Measurements from ENCODE around the gene OLFML1.
A peak's percentile ranks its signal among the peaks of the same experiment; 100 is the strongest.

OLFML1 gene

DNA sequence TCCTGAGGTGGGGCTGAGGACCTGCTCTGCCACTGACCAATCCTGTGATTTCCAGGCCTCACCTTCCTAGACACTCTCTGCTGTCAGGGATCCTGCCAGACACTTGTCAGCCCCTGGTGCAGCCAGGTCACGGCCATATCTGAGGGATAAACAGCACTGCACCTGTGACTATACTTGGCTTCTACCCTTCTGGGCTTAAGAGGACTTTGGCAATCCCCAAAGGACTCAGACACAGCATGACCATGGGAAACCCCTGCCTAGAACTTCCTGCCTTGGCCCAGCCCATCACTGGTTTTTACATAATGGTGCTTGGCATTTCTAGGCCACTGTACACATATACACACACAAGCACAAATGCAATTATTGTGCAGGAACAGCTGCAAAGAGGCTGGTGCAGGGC is 11.6 kb upstream of the OLFML1 start:
- no peak for DNase-seq (ENCODE audit: low spot score)

DNA sequence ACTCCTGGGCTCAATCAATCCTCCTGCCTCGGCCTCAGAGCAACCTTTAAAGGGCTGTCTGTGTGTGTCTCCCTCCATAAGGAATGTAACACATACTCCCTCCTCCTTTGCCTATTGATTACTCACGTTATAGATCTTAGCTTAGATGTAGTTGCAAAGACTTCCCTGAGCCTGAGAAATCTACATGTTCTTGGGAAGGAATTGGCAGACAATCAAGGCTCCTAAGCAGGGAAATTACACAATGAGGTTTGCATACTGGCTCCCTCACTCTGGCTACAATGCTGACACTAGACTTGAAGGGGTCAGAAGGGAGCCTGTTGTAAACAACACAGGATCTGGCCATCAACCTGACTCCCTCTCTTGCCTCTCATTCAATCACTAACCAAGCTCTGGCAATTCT is 5.2 kb upstream of the OLFML1 start:
- no peak for DNase-seq (ENCODE audit: low spot score)
- TF ChIP-seq, protein P1, sequence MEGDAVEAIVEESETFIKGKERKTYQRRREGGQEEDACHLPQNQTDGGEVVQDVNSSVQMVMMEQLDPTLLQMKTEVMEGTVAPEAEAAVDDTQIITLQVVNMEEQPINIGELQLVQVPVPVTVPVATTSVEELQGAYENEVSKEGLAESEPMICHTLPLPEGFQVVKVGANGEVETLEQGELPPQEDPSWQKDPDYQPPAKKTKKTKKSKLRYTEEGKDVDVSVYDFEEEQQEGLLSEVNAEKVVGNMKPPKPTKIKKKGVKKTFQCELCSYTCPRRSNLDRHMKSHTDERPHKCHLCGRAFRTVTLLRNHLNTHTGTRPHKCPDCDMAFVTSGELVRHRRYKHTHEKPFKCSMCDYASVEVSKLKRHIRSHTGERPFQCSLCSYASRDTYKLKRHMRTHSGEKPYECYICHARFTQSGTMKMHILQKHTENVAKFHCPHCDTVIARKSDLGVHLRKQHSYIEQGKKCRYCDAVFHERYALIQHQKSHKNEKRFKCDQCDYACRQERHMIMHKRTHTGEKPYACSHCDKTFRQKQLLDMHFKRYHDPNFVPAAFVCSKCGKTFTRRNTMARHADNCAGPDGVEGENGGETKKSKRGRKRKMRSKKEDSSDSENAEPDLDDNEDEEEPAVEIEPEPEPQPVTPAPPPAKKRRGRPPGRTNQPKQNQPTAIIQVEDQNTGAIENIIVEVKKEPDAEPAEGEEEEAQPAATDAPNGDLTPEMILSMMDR (IDR thresholded peaks at IDR 0.05) = no peak
- Histone ChIP-seq H3K4me3 (no peak overlapping the region), H3K27ac (no peak overlapping the region)

More for the DNA sequence above, 11.6 kb upstream of the OLFML1 start:
- Histone ChIP-seq H3K4me3 (no peak overlapping the region), H3K27ac (no peak overlapping the region)
- TF ChIP-seq, protein P1 (IDR thresholded peaks at IDR 0.05) = no peak

DNA sequence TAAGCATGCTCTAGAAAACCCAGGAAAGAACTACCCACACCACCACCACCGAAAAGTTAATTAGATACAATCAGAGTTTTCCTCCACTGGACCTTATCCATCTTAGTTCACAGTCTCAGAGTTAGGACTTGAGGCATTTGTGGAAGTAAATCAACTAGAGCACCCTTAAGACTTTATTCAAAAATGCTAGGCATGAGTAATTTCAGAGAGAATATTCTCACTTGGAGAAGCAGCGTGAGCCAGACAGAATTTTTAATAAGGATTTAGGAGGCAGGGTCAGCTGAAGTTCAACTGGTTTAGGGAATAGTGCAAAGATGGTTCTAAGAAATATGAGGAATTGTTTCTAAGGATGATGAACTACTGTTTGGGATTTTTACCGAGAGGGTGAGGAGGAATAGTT is 1.2 kb upstream of the OLFML1 start:
- H3K4me3 ChIP-seq = no peak overlapping the region
- DNase-seq (ENCODE audit: low spot score) = no peak
- TF ChIP-seq, protein P1 (IDR thresholded peaks at IDR 0.05) = no peak
- no peak overlapping the region for H3K27ac ChIP-seq

DNA sequence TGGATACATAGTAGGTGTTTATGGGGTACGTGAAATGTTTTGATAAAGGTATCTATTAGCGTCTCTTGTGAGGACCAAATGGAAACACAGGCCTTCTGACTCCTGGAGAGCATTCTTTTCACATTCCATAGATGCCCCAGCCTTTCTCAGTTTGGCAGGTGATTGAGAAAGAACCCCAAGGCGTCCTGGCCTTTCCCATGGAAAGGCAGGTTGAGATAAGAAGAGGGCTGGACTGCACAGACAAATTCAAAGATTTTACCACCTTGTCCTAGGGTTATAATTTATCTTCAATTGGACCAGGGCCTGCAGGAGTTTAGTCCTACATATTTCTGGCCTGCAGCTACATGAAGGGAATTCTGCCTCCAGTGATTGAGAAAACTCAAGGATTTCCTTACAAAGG is 661 bp upstream of the OLFML1 start:
- Histone ChIP-seq H3K27ac (peak overlapping the region in 1 of 2 donors; percentile 74), H3K4me3 (no peak overlapping the region)
- no peak for DNase-seq (ENCODE audit: low spot score)
- TF ChIP-seq, protein P1 (IDR thresholded peaks at IDR 0.05) = no peak

DNA sequence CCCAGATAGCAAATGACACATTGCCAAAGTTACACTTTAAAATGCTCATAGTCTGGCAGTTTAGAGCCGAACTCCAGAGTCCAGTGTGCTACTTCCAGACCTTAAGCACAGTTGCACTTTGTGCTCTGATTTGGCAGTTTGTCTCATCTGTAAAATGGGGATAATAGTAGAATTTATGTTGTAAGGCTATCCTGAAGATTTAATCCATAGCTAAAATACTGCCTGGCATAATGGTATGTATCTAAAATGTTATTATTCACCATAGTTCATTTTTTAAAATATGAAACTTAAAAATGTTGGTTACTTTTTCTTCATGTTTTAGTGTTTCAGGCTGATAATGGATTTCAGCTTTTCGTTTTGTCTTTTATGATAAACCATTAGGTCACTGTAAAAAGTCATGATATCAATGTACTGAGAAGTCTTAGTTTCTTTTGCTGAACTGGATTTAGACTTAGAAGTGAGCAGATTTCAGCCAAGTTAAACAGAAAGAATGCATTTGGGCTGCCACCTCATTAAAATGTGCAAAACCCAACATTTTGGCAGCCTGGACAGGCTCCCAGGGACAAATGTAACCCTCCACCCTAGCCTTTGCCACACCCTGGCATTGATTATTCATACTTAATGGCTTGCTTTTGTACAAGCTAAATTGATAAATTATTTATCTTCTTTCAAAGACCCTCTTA is 933 bp downstream of the OLFML1 start:
- no peak for DNase-seq (ENCODE audit: low spot score)
- Histone ChIP-seq H3K4me3 (peak overlapping the region; percentile 68), H3K27ac (peak overlapping the region; percentile 52 to 74)
- TF ChIP-seq, protein P1 (IDR thresholded peaks at IDR 0.05) = no peak

DNA sequence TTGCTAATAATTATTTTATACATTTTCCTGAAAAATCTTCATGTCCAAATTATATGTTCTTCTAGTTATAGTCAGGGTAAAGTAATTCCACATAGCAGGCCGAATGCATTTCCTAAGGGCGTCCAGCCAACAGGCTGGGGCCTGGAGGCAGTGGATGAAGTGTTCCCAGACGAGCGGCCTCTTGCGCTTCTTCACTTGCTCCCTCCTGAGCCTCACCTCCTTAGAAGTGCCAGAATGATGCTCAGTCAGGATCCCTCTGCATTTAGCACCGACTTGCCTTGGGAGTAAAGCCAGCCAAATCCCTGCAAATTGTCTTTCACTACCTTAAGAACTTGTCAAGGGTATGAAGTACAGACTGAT is 1.5 kb downstream of the OLFML1 start:
- peak overlapping the region; percentile 68 for H3K4me3 ChIP-seq
- peak overlapping the region in 1 of 2 donors; percentile 12 for H3K27ac ChIP-seq
- TF ChIP-seq, protein P1 (IDR thresholded peaks at IDR 0.05) = no peak
- no peak for DNase-seq (ENCODE audit: low spot score)

DNA sequence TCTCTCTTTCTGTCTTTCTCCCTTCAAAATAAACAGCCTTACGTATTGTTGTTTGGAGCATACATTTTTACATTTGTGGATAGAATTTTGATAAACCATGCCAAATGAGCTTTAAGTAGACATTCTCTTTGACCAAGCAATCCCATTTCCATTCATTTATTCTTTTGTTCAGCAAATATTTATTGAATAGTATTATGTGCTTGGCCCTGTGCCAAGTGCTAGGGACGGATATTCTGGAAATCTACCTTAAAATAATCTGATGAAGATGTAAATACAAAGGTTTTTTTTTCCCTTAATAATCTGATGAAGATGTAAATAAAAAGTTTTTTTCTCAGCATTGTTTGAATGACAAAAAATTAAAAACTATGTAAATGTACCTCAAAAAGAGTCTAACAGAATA is 2.1 kb downstream of the OLFML1 start:
- peak overlapping the region; percentile 68 for H3K4me3 ChIP-seq
- H3K27ac ChIP-seq = peak overlapping the region in 1 of 2 donors; percentile 12
- TF ChIP-seq, protein P1 (IDR thresholded peaks at IDR 0.05) = no peak
- no peak for DNase-seq (ENCODE audit: low spot score)
